HCT116 (cell line): ENCODE results near the gene WIZ. TPM values are rescaled to one million over a fixed set of nuclear protein-coding genes. Genes with fewer than 3 reads are reported as not detected.
"Not testable (repeated sequence)": the region's sequence is repeated elsewhere in the genome, so short reads cannot be mapped to it uniquely, and the experiment has no call there.

Experiments
- ATAC-seq: fragments of 200-7000 bp; cut with Tn5 transposase; 2 replicates; pipeline ENCODE4 v1.9.1; 2020; ENCODE audit warnings: mild to moderate bottlenecking, moderate library complexity
- BruUV-seq: library from RNA; stranded (reverse); fragments of 400-500 nt; replicated peaks from 2 replicates; lab custom pipeline; 2021; lab: Mats Ljungman, UMichigan
- CTCF ChIA-PET: fragments of 300-600 bp; sonication (Branson Sonifier 250); formaldehyde crosslinking; loops from one replicate; lab custom pipeline; 2021; ENCODE audit warnings: antibody characterized with exemption; lab: Charles Lee
- POLR2A ChIA-PET: fragments of 300-600, 350-600 bp; sonication (Branson Sonifier 250); formaldehyde crosslinking; loops from one replicate; lab custom pipeline; 2021; ENCODE audit warnings: antibody characterized with exemption; lab: Charles Lee
- RAD21 ChIA-PET, 2 experiments: fragments of 300-600 bp; sonication (Branson Sonifier 250); formaldehyde crosslinking; loops; one replicate each; lab custom pipeline; 2023; ENCODE audit warnings: low total read pairs in 2 of 2; ENCODE audit not compliant: uncharacterized antibody in 2 of 2, unreplicated experiment in 2 of 2, low non-redundant PET in 1 of 2; lab: Charles Lee
- DNase-seq: peaks from one replicate; pipeline ENCODE4 v3.0.0-alpha.2; 2010; ENCODE audit warnings: low read depth, low spot score
- H2AFZ ChIP-seq: fragments of 200-600 bp; shearing (Covaris generic), sonication (generic); 2 replicates; pipeline ENCODE4 v1.6.1; 2017; ENCODE audit warnings: low read depth, mixed run types, mixed read lengths, antibody characterized with exemption, low read length; ENCODE audit not compliant: poor library complexity, severe bottlenecking
- H3K27ac ChIP-seq: 2 replicates; pipeline ENCODE4 v1.5.1; 2012; ENCODE audit warnings: low read depth, low read length
- H3K27me3 ChIP-seq: fragments of 200-600 bp; sonication (generic); 2 replicates; pipeline ENCODE4 v1.6.1; 2016; ENCODE audit warnings: mixed run types, low read length, mixed read lengths; ENCODE audit not compliant: insufficient read depth
- H3K36me3 ChIP-seq, 2 experiments: fragments of 200-500 bp in 1 of 2; fragments of 200-600 bp in 1 of 2; sonication (Bioruptor generic) in 1 of 2; sonication (generic) in 1 of 2; 2 replicates each; pipeline versions ENCODE4 v1.5.1 to v1.6.1; 2014 to 2016; ENCODE audit warnings: low read length in 2 of 2, inconsistent platforms in 1 of 2, mixed read lengths in 1 of 2, mixed run types in 1 of 2; ENCODE audit not compliant: insufficient read depth in 2 of 2, control insufficient read depth in 1 of 2
- H3K4me1 ChIP-seq, 2 experiments: fragments of 200-600 bp in 1 of 2; sonication (generic) in 1 of 2; 2 replicates each; pipeline versions ENCODE4 v1.5.1 to v1.6.1; 2012 to 2017; ENCODE audit warnings: low read length in 2 of 2, inconsistent platforms in 1 of 2, mild to moderate bottlenecking in 1 of 2, mixed read lengths in 1 of 2, mixed run types in 1 of 2, moderate library complexity in 1 of 2; ENCODE audit not compliant: insufficient read depth in 2 of 2, control insufficient read depth in 1 of 2
- H3K4me2 ChIP-seq: fragments of 200-600 bp; sonication (generic); 2 replicates; pipeline ENCODE4 v1.6.1; 2017; ENCODE audit warnings: mixed run types, low read length, mixed read lengths
- H3K4me3 ChIP-seq, 2 experiments: fragments of 200-600 bp in 1 of 2; sonication (generic) in 1 of 2; replicated peaks in 1 of 2; 2 replicates each; pipeline ENCODE4 v1.5.1; 2011 to 2016; ENCODE audit warnings: low read length in 2 of 2, control low read depth in 1 of 2, low read depth in 1 of 2, mild to moderate bottlenecking in 1 of 2, mixed read lengths in 1 of 2, mixed run types in 1 of 2
- H3K79me2 ChIP-seq: fragments of 200-600 bp; sonication (generic); 2 replicates; pipeline ENCODE4 v1.6.1; 2017; ENCODE audit warnings: mild to moderate bottlenecking, mixed run types, low read length, moderate library complexity, mixed read lengths; ENCODE audit not compliant: insufficient read depth
- H3K9ac ChIP-seq: fragments of 200-600 bp; sonication (generic); 2 replicates; pipeline ENCODE4 v1.6.1; 2016; ENCODE audit warnings: low read length, mixed read lengths
- H3K9me2 ChIP-seq: fragments of 200-600 bp; sonication (generic), shearing (Covaris generic); 2 replicates; pipeline ENCODE4 v1.6.1; 2017; ENCODE audit warnings: mixed run types, mild to moderate bottlenecking, moderate library complexity; ENCODE audit not compliant: insufficient read depth
- H3K9me3 ChIP-seq, 2 experiments: fragments of 200-500 bp in 1 of 2; fragments of 200-600 bp in 1 of 2; sonication (Bioruptor generic) in 1 of 2; sonication (generic) in 1 of 2; 2 replicates each; pipeline ENCODE4 v1.6.1; 2014 to 2017; ENCODE audit warnings: low read length in 2 of 2, mixed read lengths in 2 of 2, inconsistent platforms in 1 of 2, low read depth in 1 of 2, mild to moderate bottlenecking in 1 of 2, mixed run types in 1 of 2, moderate library complexity in 1 of 2; ENCODE audit not compliant: control insufficient read depth in 1 of 2, insufficient read depth in 1 of 2
- H4K20me1 ChIP-seq: fragments of 200-600 bp; sonication (generic), shearing (Covaris generic); 2 replicates; pipeline ENCODE4 v1.6.1; 2017; ENCODE audit warnings: mixed run types, mild to moderate bottlenecking, moderate library complexity; ENCODE audit not compliant: insufficient read depth
- CBX3 ChIP-seq: IDR thresholded peaks from 2 replicates; pipeline ENCODE4 v1.6.1; 2012; ENCODE audit warnings: low read depth
- CEBPB ChIP-seq: IDR thresholded peaks from 2 replicates; pipeline ENCODE4 v1.6.1; 2012; ENCODE audit warnings: low read depth
- EZH2 ChIP-seq: fragments of 200-600 bp; sonication (generic); IDR thresholded peaks from 2 replicates; pipeline ENCODE4 v1.6.1; 2017; ENCODE audit warnings: antibody characterized with exemption, mixed run types
- EZH2phosphoT487 ChIP-seq: fragments of 200-600 bp; IDR thresholded peaks from 2 replicates; pipeline ENCODE4 v1.6.1; 2018; ENCODE audit warnings: antibody characterized with exemption, borderline replicate concordance
- JUND ChIP-seq: IDR thresholded peaks from 2 replicates; pipeline ENCODE4 v1.6.1; 2012
- POLR2A ChIP-seq: IDR thresholded peaks from 2 replicates; pipeline ENCODE4 v1.7.0; 2011; ENCODE audit warnings: borderline replicate concordance; ENCODE audit not compliant: insufficient read depth, insufficient read length; ENCODE audit errors: extremely low read depth
- POLR2AphosphoS5 ChIP-seq: IDR thresholded peaks from 2 replicates; pipeline ENCODE4 v1.6.1; 2011; ENCODE audit warnings: mild to moderate bottlenecking, low read depth, low read length, moderate library complexity
- RAD21 ChIP-seq: IDR thresholded peaks from 2 replicates; pipeline ENCODE4 v1.6.1; 2012; ENCODE audit warnings: low read depth, mild to moderate bottlenecking
- SP1 ChIP-seq: IDR thresholded peaks from 2 replicates; pipeline ENCODE4 v1.6.1; 2012; ENCODE audit warnings: low read depth
- SRF ChIP-seq: IDR thresholded peaks from 2 replicates; pipeline ENCODE4 v1.6.1; 2012; ENCODE audit warnings: low read depth
- ZFX ChIP-seq: fragments of 450-650 bp; IDR thresholded peaks from 2 replicates; pipeline ENCODE4 v1.6.1; 2017
- ZNF274 ChIP-seq: fragments of 200-500 bp; sonication (Bioruptor generic); IDR thresholded peaks from 2 replicates; pipeline ENCODE4 v1.6.1; 2014; ENCODE audit warnings: mild to moderate bottlenecking, low read depth, low read length, inconsistent platforms
- intact Hi-C: fragments of 100-400 bp; cut with micrococcal nuclease; formaldehyde crosslinking; loops from 2 replicates; pipeline ENCODE4 v1.10.0; 2022
- total RNA-seq: library from RNA; stranded (reverse); gene quantifications from one replicate; pipeline ENCODE4 v1.2.1, GENCODE V29; 2021; ENCODE audit not compliant: unreplicated experiment
- TF ChIP-seq, protein P1 (sequence below): IDR thresholded peaks from 2 replicates; pipeline ENCODE4 v1.6.1; 2012

Gene WIZ
- total RNA-seq, 1 experiment from 2014 or later = 28.4 TPM

DNA sequence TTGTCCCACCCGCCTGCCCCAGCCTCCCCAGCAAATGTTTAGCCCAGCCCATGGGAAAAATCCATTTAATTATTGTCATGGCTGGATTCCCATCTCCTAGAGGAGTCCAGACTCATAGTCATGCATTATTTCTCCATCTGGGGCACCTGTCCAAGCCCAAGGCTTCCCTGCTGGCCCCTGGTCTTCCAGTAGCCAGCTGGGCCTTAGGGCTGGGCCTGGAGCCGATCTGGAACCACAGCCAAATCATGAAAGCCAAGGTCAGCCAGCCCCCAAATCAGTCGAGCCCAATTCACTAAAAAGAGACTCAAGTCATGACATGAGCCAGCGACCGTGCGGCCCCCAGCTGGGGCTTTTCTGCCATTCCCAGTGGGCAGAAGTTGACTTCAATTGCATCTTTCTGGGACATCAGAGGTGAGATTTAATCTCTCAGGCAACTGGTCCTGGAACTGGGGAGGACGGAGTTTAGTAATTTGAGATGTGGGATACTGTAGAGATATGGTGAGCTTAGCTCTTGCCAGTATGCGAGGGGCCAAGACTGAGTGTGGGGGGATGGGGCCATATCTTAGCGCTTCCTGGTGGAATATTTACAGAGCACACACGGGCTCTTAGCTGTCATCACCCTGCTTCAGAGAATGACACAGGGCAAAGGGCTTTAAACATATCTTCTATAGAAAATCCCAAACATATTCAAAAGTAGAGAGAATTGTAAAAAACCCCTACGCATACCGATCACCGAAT lies 38.9 kb upstream of the WIZ start:
- H3K4me3 ChIP-seq = no peak overlapping the region
- no TSS peak for BruUV-seq

DNA sequence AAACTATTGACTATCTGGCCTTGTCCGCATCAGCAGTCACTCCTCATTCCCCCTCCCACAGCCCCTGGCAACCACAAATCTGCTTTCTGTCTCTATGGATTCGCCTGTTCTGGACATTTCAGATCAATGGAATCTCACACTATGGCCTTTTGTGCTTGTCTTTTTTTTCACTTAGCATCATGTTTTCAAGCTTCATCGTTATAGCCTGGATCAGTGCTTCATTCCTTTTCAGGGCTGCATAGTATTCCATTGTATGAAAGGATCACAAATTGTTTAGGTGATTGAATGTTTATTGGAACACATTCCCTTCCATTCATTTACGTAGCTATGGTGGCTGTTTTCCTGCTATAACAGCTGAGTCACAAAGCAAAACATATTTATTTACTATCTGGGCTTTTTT lies 37.3 kb upstream of the WIZ start:
- ChIA-PET RAD21 (no interaction called here), CTCF (no interaction called here), POLR2A (no interaction called here)
- no peaks in the 10 kb centered on the region for H3K9me3 ChIP-seq
- H3K36me3 ChIP-seq = no peaks in the 10 kb centered on the region
- H4K20me1 ChIP-seq = no peaks in the 10 kb centered on the region
- H3K27ac ChIP-seq = no peak overlapping the region
- H3K4me1 ChIP-seq = no peaks in the 10 kb centered on the region
- no peak overlapping the region for H3K4me3 ChIP-seq
- H3K79me2 ChIP-seq = no peaks in the 10 kb centered on the region
- no TSS peak for BruUV-seq
- no peaks in the 10 kb centered on the region for H3K9me2 ChIP-seq
- intact Hi-C loops = no loop called here
- no peak overlapping the region for H3K4me2 ChIP-seq
- TF ChIP-seq, protein P1, sequence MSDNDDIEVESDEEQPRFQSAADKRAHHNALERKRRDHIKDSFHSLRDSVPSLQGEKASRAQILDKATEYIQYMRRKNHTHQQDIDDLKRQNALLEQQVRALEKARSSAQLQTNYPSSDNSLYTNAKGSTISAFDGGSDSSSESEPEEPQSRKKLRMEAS = no peak
- TF ChIP-seq EZH2 = no peak
- TF ChIP-seq ZNF274 = no peak
- TF ChIP-seq RAD21 = no peak
- TF ChIP-seq POLR2A = no peak
- TF ChIP-seq POLR2AphosphoS5 = no peak
- no peak for TF ChIP-seq SRF
- no peak for TF ChIP-seq EZH2phosphoT487
- TF ChIP-seq ZFX = no peak
- TF ChIP-seq JUND = no peak
- TF ChIP-seq CBX3 = no peak
- TF ChIP-seq SP1 = no peak
- TF ChIP-seq CEBPB = no peak
- DNase-seq = no peak
- no peak overlapping the region for H2AFZ ChIP-seq
- no peaks in the 10 kb centered on the region for H3K27me3 ChIP-seq
- ATAC-seq = no peak
- no peak overlapping the region for H3K9ac ChIP-seq

More for the DNA sequence above, 38.9 kb upstream of the WIZ start:
- H3K9ac ChIP-seq = no peak overlapping the region
- H3K27me3 ChIP-seq = no peaks in the 10 kb centered on the region
- H3K36me3 ChIP-seq = no peaks in the 10 kb centered on the region
- no peaks in the 10 kb centered on the region for H3K9me3 ChIP-seq
- no peaks in the 10 kb centered on the region for H3K79me2 ChIP-seq
- CTCF ChIA-PET = no interaction called here
- no peak overlapping the region for H3K27ac ChIP-seq
- TF ChIP-seq CBX3 = no peak
- no peak for TF ChIP-seq ZFX
- no peak for TF ChIP-seq EZH2phosphoT487
- TF ChIP-seq, protein P1 = no peak
- no peak for TF ChIP-seq RAD21
- no peak for TF ChIP-seq POLR2AphosphoS5
- TF ChIP-seq EZH2 = no peak
- no peak for TF ChIP-seq ZNF274
- no peak for TF ChIP-seq SP1
- no peak overlapping the region for H2AFZ ChIP-seq
- RAD21 ChIA-PET = no interaction called here
- no peak for ATAC-seq
- no peak for DNase-seq
- intact Hi-C loops = no loop called here
- no peaks in the 10 kb centered on the region for H3K4me1 ChIP-seq
- no peaks in the 10 kb centered on the region for H3K9me2 ChIP-seq
- POLR2A ChIA-PET = no interaction called here
- H3K4me2 ChIP-seq = no peak overlapping the region
- H4K20me1 ChIP-seq = no peaks in the 10 kb centered on the region

DNA sequence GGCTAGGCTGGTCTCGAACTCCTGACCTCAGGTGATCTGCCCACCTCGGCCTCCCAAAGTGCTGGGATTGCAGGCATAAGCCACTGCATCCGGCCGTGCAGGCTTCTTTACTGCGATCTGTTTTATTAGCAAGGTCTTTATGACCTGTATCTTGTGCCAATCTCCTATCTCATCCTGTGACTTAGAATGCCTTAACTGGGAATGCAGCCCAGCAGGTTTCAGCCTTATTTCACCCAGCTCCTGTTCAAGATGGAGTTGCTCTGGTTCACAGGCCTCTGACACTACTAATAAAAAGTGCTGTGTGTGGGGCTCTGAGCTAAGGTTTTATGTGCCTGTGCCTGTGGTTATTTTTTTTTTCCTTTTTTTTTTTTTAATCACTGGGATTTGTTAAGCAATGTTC lies 36.0 kb upstream of the WIZ start:
- H3K79me2 ChIP-seq, CTCF ChIA-PET, H4K20me1 ChIP-seq, ATAC-seq, H3K4me2 ChIP-seq, BruUV-seq, H3K4me3 ChIP-seq, H3K27ac ChIP-seq, intact Hi-C loops, RAD21 ChIA-PET, H3K9ac ChIP-seq, POLR2A ChIA-PET, H3K4me1 ChIP-seq, DNase-seq, H2AFZ ChIP-seq, H3K27me3 ChIP-seq, H3K36me3 ChIP-seq, H3K9me3 ChIP-seq, H3K9me2 ChIP-seq: not testable (repeated sequence)
